Measurements from ENCODE around the gene LHX8.

DNA sequence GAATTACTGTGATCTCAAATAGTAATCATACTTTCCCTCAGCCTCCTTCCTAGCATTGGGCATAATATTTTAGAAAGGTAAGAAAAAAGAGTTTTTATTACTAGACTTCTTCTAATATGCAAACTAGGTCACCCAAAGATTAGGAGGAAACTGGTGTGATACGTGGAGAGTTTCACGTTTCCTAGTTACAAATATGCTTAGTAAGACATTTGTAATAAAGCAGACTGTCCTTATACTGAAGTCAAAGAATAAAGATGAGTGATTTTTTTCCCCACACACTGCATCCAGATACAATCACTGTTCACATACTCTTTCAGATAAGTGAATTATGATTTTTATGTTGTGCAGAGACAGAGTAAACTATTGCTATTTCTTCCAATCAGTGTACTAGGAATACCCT, 17.9 kb downstream of the LHX8 start:
- TF ChIP-seq, protein P1, sequence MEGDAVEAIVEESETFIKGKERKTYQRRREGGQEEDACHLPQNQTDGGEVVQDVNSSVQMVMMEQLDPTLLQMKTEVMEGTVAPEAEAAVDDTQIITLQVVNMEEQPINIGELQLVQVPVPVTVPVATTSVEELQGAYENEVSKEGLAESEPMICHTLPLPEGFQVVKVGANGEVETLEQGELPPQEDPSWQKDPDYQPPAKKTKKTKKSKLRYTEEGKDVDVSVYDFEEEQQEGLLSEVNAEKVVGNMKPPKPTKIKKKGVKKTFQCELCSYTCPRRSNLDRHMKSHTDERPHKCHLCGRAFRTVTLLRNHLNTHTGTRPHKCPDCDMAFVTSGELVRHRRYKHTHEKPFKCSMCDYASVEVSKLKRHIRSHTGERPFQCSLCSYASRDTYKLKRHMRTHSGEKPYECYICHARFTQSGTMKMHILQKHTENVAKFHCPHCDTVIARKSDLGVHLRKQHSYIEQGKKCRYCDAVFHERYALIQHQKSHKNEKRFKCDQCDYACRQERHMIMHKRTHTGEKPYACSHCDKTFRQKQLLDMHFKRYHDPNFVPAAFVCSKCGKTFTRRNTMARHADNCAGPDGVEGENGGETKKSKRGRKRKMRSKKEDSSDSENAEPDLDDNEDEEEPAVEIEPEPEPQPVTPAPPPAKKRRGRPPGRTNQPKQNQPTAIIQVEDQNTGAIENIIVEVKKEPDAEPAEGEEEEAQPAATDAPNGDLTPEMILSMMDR (IDR thresholded peaks at IDR 0.05; ENCODE audit: insufficient read depth, low read length): no peak
- no peak for TF ChIP-seq POLR2AphosphoS5 (IDR thresholded peaks at IDR 0.05; ENCODE audit: low read depth)
- TF ChIP-seq, protein P2, sequence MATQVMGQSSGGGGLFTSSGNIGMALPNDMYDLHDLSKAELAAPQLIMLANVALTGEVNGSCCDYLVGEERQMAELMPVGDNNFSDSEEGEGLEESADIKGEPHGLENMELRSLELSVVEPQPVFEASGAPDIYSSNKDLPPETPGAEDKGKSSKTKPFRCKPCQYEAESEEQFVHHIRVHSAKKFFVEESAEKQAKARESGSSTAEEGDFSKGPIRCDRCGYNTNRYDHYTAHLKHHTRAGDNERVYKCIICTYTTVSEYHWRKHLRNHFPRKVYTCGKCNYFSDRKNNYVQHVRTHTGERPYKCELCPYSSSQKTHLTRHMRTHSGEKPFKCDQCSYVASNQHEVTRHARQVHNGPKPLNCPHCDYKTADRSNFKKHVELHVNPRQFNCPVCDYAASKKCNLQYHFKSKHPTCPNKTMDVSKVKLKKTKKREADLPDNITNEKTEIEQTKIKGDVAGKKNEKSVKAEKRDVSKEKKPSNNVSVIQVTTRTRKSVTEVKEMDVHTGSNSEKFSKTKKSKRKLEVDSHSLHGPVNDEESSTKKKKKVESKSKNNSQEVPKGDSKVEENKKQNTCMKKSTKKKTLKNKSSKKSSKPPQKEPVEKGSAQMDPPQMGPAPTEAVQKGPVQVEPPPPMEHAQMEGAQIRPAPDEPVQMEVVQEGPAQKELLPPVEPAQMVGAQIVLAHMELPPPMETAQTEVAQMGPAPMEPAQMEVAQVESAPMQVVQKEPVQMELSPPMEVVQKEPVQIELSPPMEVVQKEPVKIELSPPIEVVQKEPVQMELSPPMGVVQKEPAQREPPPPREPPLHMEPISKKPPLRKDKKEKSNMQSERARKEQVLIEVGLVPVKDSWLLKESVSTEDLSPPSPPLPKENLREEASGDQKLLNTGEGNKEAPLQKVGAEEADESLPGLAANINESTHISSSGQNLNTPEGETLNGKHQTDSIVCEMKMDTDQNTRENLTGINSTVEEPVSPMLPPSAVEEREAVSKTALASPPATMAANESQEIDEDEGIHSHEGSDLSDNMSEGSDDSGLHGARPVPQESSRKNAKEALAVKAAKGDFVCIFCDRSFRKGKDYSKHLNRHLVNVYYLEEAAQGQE (IDR thresholded peaks at IDR 0.05; ENCODE audit: insufficient replicate concordance, low read depth): no peak
- TF ChIP-seq GABPA (IDR thresholded peaks at IDR 0.05; ENCODE audit: low read depth): no peak
- TF ChIP-seq SPI1 (IDR thresholded peaks at IDR 0.05; ENCODE audit: borderline replicate concordance, low read depth): no peak

All from HL-60 (cell line).